Endometrium (tissue), 2 donors: ENCODE data around the gene XRRA1.
"Not testable (repeated sequence)": the region's sequence is repeated elsewhere in the genome, so short reads cannot be mapped to it uniquely, and the experiment has no call there.

Experiments used
- FAIRE-seq: peaks from 2 replicates; lab custom pipeline; 2012; peaks lifted over from hg19 to GRCh38; lab: Jason Lieb, UNC
- donor health status: control.
- donor health status: control.

The XRRA1 gene, protein sequence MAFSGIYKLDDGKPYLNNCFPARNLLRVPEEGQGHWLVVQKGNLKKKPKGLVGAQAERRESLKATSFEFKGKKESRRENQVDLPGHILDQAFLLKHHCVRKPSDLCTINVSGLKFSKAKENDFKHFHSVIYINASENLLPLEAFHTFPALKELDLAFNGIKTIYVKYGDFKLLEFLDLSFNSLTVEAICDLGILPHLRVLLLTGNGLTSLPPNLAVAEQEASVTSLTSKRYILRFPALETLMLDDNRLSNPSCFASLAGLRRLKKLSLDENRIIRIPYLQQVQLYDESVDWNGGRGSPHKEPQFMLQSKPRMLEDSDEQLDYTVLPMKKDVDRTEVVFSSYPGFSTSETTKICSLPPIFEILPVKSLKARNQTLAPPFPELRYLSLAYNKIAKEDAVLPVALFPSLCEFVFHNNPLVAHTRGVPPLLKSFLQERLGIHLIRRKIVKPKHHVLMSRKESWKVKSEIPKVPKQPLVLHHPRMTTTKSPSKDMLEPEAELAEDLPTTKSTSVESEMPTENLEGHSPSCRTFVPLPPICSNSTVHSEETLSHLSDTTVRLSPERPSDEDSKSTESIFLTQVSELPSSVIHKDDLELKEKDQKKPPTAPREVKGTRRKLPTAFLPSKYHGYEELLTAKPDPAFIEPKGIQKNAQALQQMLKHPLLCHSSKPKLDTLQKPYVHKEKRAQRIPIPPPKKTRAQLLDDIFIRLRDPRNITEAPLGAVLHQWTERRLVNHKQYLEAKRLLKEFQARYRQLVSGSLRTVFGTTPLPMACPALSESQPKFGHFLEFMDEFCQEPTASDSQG

DNA sequence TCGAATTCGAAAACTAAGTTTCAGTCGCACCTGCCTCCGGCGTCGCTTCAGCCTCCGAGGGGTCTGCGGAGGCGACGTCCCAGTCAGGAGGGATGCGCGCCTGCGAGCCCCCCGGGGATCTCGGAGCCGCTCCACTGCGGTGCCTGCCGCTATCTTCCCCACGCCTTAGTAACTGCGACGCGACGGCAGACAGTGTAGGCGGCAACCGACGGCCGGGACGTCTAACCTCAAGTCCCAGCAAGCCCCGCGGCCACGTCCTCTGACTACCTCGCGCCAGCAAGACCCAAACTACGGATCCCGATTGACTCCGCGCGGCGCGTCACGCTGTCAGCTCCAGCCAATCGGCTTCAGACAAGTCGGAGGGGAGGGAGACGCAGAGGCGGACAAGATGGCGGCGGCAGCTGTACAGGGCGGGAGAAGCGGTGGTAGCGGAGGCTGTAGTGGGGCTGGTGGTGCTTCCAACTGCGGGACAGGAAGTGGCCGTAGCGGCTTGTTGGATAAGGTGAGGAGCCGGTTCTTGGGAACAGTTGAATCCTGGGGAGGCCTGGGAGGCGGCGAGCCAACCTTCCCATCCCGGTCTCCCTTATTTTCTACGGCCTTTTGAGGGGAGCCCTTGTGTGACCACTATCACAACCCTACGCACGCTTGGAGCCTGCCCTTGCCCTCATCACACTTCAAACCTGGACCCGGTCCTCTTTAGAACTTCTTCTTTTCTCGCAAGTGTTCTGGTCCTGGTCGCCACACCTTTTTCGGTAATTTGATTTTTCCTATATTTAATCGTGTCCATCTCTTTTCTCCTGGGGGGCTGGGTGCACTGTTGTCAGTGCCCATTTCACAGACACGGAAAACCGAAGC is at the start of gene XRRA1, which contains the start of gene SPCS2:
Gene XRRA1, minus strand, starts transcription at position 194 of the 855 bp plus-strand sequence. CDS start 8,213 bp downstream, outside the sequence.
Gene SPCS2, plus strand, starts transcription at position 369 of the 855 bp plus-strand sequence. Its CDS starts 20 bp downstream, at position 389.
- peak; percentile 93 for FAIRE-seq

DNA sequence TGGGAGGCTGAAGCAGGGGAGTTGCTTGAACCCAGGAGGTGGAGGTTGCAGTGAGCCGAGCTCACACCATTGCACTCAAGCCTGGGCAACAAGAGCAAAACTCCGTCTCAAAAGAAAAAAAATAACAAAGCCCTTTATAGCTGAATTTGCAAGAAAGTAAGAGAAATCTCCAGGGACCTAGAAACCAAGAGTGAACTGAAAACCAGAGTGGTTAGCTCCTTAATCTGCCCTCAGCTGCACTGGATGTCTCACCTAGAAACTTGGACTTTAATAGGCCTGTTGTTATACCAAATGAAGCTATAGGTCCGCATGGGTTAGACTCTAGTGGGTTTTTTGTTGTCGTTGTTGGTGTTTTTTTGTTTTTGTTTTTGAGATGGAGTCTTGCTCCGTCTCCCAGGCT is 44.0 kb upstream of the XRRA1 start:
- FAIRE-seq = no peak

DNA sequence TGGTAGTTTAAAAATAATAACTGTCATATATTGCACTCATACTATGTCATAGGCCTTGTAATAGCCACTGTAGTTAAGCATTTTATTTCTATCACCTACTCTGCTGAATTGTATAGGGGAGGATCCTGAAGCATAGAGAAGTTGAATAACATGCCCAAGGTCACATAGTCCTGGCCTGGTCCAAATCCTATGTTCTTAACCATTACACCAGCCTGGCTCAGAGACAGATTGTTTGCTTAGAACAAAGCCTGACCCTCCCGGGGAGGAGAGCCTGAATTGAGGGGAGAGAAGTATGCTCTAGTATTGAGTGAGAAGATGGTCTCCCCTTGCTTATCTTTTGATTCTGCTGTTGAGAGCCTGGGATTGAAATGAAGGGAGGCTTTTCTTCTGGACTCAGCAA is 42.0 kb upstream of the XRRA1 start:
- no peak for FAIRE-seq

DNA sequence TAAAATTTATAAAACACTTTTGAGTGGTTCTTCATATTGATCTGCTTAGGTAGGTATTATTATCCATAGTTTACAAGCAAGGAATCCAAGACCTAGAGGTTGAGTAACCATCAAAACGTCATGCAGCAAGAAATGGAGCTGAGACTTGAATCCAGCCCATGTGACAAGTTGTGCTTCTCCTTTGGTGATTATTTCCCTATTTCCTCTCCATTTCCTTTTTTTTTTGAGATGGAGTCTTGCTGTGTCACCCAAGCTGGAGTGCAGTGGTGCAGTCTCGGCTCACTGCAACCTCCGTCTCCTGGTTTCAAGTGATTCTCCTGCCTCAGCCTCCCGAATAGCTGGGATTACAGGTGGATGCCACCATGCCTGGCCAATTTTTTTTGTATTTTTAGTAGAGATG is 41.3 kb upstream of the XRRA1 start:
- not testable (repeated sequence) for FAIRE-seq

DNA sequence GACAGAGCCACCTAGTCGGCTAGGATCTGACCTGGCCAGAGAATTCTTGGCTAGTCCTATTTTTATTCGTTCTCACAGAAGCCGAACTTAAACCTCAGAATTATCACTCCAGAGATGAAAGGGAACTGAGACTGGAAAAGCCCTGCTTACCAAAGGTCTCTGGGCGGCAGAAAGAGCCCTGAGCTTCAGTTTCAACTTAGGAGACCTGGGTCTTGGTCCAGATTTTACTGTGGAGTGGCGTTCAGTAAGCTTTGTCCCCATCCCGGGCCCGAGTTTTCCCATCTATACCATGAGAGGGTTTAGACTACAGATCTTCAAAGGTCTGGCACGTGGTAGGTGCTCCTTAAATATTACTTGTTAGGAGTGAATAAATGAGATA is 40.4 kb upstream of the XRRA1 start:
- no peak for FAIRE-seq

DNA sequence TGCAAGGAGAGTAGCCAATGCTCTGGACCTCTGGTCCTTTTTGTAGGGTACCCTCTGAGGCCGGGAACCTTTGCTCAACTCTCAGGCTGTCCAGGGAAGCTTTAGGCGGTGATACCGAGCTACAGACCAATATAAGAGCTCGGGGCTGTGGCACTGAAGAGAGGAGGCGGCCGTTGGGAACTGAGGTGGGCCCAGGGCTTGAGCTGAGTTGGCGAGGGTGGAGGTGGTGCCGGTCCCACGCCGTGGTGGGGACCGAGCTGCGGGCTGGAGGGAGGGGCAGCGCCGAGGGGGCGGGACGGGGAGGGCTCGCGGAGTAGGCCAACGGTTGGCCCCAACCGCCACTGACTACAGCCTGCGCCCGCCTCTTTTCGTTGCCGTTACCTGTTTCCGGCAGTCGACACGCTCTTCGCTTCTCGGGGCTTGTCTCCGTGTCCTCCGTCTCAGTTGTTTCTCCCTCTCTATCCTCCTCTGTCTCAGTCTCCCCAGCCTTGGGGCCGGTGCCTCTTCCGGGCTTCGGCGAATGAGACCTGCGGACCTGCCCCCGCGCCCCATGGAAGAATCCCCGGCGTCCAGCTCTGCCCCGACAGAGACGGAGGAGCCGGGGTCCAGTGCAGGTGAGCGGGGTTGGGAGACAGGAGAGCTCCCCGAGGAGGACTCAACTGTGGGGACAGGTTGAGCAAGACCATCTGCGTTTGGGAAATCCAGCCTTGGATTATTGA is 39.8 kb upstream of the XRRA1 start, which contains the start of gene NEU3:
Gene NEU3, plus strand, starts transcription at position 393 of the 719 bp plus-strand sequence. Its CDS starts 128 bp downstream, at position 521.
- no peak for FAIRE-seq

DNA sequence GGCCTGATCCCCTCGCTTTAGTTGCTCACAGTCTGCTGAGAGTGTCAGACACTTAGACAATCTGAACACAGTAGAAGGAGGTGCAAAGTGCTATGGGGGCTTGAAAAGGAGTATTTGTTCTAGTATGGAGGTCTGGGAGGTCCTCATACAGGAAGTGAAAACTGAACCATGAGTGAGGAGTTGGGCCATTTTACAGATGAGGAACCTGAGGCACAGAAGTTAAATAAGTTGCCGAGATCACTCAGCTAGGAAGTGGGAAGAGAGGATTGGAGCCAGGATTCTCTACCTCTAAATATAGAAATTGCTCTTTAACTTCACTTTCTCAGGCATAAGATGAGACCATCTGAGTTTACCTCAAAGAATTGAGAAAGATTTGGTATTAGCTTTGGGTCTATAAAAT is 35.8 kb upstream of the XRRA1 start:
- no peak for FAIRE-seq

DNA sequence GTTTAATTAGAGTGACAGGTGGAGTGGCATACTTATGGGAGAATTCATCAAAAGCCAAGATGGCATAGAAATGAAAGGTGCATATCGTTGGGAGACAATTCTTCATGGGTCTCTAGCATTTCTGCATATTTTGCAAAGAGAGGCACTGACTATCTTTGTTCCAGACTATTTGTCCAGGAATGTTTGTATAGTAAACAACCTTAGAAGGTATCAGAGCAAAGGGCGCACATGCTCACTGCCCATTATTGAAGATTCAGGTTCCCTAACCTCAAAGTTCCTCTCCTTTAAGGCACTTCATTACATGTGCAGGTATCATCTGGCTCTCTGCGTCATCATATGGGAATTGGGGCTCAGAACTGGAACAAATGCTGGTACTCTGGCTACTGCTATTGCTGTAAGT is 35.2 kb upstream of the XRRA1 start:
- FAIRE-seq = no peak

DNA sequence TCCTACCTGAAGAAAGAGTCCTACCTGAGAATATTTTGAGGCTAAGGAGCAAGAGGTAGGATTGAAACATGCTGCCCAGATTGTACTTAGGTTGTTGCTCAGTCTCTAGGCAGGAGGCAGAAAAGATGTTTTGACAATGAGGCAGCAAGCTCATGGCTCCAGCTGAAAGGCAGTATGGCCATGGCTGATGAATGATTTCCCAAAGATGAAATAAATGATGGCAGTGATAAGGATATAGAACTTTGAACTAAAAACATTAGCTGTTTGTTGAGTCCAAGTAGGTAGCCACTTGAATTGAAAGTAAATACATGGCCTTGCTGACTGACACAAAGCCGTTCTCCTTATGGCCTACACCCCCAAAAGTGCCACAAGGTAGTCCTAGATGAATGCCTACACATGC is 33.0 kb upstream of the XRRA1 start:
- FAIRE-seq = no peak

DNA sequence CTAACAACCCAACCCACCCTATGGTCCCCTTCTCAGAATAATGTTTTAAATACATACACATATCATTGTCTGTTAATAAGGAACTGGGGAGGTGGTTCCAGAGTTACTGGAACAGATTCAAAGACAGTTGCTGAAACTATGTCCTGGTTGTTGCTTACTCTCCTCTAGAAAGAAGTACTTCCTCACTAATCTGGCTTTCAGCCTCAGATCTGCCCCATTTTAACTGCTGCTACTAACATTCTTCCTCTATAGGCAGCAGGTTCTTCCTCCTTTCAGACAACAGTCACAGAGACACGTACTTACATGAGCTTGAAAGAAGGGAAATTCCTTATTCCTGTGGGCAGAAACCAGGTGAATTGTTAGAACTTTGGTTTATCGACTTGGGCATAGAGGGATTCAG is 31.7 kb upstream of the XRRA1 start:
- no peak for FAIRE-seq

DNA sequence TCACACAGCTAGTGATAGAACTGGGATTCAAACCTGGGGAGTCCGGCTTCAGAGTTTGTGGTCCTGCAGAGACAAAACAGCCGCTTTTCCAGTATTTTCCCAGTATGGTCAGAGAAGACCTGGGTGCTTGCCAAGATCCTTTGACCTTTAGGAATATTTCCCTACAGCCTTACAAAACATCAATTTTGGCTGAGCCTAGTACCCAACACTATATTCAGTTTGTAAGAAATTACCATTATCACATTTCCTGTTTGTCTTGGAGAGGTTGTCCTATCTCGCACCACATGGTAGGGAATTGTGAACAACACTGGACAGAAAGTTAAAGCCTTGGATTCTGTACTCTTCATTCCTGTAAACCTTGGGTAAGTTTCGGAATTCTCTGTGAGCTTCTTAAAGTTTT is 29.1 kb upstream of the XRRA1 start:
- FAIRE-seq = no peak

DNA sequence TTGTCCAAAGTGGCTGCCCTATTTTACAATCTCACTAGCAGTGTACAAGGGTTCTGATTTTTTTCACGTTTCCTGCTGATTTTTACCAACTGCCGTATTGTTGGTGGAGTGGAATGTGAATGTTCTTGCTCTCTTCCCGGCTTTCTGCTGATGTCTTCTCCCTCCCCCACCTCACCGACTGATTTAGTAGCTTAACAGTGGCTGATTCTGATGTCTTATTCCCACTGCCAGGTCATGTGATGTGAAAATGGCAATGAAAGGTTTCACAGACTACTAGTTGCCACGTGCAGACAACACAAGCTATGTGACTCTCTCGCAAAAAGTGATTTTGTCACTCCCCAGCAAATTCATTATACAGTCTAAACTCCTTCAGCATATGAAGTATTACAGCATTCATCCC is 22.5 kb upstream of the XRRA1 start:
- no peak for FAIRE-seq

DNA sequence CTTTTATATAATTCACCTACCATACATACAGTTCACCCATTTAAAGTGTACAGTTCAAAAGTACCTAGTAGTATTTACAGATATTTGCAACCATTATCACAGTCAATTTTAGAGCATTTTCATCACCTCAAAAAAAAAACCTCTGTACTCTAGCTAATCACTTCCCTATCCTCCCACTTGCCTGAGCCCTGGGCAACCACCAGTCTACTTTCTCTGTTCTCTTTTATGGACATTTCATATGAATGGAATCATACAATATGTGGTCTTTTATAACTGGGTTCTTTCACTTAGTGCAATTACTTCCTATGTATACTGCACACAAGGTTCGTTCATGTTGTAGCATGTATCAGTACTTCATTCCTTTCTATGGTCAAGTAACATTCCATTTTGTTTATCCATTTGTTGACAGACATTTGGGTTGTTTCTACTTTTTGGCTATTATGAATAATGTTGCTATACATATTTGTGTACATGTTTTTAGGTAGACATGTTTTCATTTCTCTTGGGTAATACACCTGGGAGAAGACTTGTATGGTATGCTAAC is 22.0 kb upstream of the XRRA1 start:
- no peak for FAIRE-seq

DNA sequence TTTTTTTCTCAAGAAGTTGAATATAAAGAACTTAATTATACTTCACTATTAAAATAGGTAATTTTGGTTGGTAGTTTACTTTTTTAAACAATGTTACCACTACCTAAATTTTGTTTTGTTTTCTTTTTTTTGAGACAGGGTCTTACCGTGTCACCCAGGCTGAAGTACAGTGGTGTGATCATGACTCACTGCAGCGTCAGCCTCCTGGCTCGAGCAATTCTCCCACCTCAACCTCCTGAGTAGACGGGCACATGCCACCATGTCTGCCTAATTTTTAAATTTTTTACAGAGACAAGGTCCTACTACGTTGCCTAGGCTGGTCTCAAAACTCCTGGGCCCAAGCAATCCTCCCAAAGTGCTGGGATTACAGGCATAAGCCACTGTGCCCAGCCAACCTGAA is 17.8 kb upstream of the XRRA1 start:
- no peak for FAIRE-seq

DNA sequence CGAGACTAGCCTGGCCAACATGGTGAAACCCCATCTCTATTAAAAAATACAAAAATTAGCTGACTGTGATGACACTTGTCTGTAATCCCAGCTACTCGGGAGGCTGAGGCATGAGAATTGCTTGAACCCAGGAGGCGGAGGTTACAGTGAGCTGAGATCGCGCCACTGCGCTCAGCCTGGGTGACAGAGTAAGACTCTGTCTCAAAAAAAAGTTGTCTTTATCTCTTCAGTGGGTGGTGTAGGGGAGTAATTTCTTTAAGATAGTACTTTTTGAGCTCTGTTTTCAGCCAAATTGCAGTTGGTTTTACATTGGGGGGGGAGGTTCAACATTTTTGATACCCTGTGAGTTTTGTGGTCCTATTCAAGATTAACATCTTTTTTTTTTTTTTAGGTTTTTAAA is 11.2 kb upstream of the XRRA1 start:
- FAIRE-seq = not testable (repeated sequence)

DNA sequence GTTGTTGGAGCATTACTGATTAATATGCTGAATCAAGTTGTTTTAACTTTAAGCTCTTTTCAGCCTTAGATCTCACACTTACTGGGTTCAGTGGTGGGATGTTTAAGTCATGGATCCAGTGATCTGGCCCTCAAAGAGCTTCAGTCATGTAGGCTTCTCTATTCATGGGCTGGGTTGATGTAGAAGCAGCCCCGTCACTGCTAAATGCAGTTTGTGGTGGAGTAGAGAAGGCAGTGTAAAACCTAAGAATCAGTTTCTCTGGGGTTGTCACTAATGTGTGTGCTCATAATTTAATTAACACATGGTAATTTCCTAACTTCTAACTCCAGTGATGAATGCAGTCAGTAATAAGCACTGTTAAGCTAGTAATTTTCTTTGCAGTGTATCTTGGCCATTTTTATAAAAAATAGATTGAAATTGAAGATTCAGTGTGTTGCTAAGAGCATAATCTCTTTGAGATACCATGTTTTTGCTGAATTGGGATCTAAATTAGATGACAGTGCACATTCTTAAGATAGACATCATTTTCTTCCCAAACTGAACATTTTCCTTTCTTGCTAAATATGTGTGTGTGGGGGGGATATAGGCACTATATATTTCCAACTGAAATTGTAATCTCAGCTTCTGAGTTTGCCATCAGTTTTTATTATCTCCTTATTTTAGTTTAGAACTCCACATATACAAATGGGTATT is 9.2 kb upstream of the XRRA1 start:
- no peak for FAIRE-seq

DNA sequence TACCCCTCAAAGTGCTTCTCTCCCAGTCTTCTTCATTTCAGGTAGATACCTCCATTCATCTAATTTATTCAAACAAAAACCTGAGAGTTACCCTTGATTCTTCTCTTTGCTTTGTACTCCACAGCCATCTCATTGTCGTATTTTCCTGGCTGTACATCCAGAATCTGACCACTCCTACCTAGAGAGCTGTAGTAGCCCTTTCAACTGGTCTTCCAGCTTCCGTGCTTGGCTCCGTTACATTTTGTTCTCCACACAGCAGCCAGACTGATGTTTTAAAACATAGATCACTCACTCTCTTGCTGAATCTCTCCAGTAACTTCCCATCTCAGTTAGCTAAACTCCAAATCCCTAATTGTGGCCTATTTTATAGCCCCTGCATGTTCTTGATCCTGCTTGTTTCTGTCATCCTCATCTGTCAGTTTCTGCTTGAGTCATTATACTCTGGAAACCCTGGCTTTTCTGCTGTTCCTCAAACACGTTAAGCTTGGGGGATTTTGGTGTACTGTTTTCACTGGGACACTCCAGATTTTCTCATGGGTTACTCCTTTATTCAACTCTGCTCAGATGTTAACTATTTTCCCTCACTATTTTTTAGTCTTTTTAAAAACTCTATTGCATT is 7.6 kb upstream of the XRRA1 start:
- no peak for FAIRE-seq

DNA sequence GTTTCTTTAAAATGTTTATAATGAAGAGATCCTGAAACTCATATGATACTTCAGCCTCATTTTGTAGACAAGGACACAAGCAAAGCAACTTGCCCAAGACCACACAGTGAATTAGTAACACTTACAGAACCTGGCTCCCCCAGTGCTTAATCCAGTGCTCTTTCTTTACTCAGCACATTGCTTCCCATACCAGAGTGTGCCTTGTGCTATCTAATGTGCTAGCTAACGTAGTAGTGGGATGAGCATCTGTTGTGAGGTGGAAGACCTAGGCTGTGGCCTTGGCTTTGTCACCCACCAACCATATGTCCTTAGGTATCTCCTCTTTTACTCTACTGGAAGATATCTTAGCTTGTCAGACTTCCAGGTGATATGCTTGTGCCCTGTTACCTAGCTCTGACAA is 5.3 kb upstream of the XRRA1 start:
- FAIRE-seq = no peak

DNA sequence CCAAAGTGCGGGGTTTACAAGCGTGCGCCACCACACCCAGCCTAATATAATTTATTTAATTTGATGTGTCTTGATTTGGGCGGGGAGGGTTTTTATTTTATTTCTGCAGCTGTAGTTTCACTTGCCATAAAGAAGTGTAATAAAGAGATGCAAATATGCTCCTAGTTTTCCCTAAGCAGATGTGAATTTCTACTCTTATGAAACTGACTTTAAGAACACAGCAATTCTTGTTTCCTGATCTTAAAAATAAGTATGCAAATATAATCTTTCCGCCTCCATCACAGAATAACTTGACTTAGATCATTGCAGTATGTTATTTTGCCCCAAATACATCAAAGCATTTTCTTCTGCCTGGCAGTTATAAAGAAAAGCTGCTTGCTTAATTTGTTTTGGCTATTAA is 4.6 kb upstream of the XRRA1 start:
- FAIRE-seq = no peak

DNA sequence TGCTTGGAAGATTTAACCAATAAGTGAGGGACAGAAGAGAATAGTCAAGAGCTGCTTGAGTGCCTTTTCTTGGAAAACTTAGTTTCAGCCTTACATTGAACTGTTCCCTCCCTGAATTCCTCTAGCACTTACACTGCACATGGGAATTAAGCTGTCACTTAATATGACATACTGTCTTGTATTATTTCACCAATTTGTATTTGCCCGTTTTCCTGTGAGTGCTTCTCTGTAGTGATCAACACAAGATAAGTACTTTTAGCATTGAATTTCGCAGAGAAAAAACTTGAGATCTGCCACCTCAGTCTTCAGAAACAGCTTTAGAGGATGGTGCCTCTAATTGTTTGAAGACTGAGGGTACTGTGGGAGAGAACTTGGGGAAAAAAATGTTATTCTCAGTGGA is 3.9 kb upstream of the XRRA1 start:
- FAIRE-seq = no peak
